ENCODE results near the gene RNASE4.
A peak's percentile ranks its signal among the peaks of the same experiment; 100 is the strongest.
"Not testable (repeated sequence)": the region's sequence is repeated elsewhere in the genome, so short reads cannot be mapped to it uniquely, and the experiment has no call there.

RNASE4 gene

GRCh38 chr14:20658246-20658645 is 26.1 kb upstream of the RNASE4 start:
- Histone ChIP-seq H3K9me3 (ENCODE audit: control insufficient read depth, insufficient read depth, low read depth, low read length) (no peaks in the 10 kb centered on the region), H3K4me1 (ENCODE audit: control insufficient read depth, insufficient read depth, low read length) (peaks cover 7% of the 10 kb centered on the region; the same call in 1 of the 2 replicates), H3K4me3 (ENCODE audit: low read depth, low read length) (peak overlapping the region; percentile 40), H3K9ac (ENCODE audit: low read length) (no peak overlapping the region), H3K27ac (ENCODE audit: low read depth, low read length) (no peak overlapping the region), H3K36me3 (ENCODE audit: control insufficient read depth, insufficient read depth, low read length) (no peaks in the 10 kb centered on the region), H3K27me3 (ENCODE audit: control insufficient read depth, insufficient read depth, low read length) (peaks cover 32% of the 10 kb centered on the region)

GRCh38 chr14:20659336-20659735 is 25.0 kb upstream of the RNASE4 start:
- Histone ChIP-seq H3K27me3 (ENCODE audit: control insufficient read depth, insufficient read depth, low read length) (peaks cover 26% of the 10 kb centered on the region), H3K4me1 (ENCODE audit: control insufficient read depth, insufficient read depth, low read length) (peaks cover 7% of the 10 kb centered on the region; the same call in 1 of the 2 replicates), H3K27ac (ENCODE audit: low read depth, low read length) (no peak overlapping the region), H3K9ac (ENCODE audit: low read length) (no peak overlapping the region), H3K36me3 (ENCODE audit: control insufficient read depth, insufficient read depth, low read length) (no peaks in the 10 kb centered on the region), H3K9me3 (ENCODE audit: control insufficient read depth, insufficient read depth, low read depth, low read length) (no peaks in the 10 kb centered on the region), H3K4me3 (ENCODE audit: low read depth, low read length) (no peak overlapping the region)

DNA sequence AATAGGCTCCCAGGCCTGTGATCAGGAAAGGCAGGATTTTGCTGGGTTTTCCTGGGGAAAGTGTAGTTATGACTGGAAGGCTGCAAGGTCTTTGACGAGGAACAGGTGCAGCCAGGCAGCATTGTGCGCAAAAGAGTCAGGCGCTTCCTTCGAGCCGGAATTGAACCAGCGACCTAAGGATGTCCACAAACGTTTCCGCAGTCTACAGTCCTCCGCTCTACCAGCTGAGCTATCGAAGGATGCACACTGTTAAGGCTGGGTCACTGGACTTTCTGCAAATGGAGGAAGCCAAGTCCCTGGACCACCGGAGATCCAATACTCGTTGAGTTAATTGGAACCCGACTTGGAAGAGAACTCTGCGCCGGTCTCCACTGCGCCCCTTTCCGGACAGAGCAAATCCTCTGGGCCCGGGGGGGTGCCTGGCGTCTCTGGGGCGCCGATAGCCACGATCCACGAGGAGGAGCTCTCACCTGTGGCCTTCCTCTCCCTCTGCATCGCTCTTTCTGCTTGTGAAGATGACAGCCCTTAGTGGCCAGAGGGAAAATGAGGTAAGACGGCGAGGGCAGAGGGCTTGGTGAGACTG is 24.5 kb upstream of the RNASE4 start:
- peaks cover 26% of the 10 kb centered on the region for H3K27me3 ChIP-seq (ENCODE audit: control insufficient read depth, insufficient read depth, low read length)

GRCh38 chr14:20661197-20661596 is 23.2 kb upstream of the RNASE4 start:
- peaks cover 7% of the 10 kb centered on the region; the same call in 1 of the 2 replicates for H3K4me1 ChIP-seq (ENCODE audit: control insufficient read depth, insufficient read depth, low read length)
- H3K9ac ChIP-seq (ENCODE audit: low read length), result no peak overlapping the region
- no peaks in the 10 kb centered on the region for H3K36me3 ChIP-seq (ENCODE audit: control insufficient read depth, insufficient read depth, low read length)
- no peaks in the 10 kb centered on the region for H3K9me3 ChIP-seq (ENCODE audit: control insufficient read depth, insufficient read depth, low read depth, low read length)
- no peak overlapping the region for H3K27ac ChIP-seq (ENCODE audit: low read depth, low read length)
- H3K4me3 ChIP-seq (ENCODE audit: low read depth, low read length), result no peak overlapping the region
- H3K27me3 ChIP-seq (ENCODE audit: control insufficient read depth, insufficient read depth, low read length), result peaks cover 15% of the 10 kb centered on the region

More for the DNA sequence above, 24.5 kb upstream of the RNASE4 start:
- Histone ChIP-seq H3K36me3 (ENCODE audit: control insufficient read depth, insufficient read depth, low read length) (no peaks in the 10 kb centered on the region), H3K27ac (ENCODE audit: low read depth, low read length) (no peak overlapping the region), H3K9me3 (ENCODE audit: control insufficient read depth, insufficient read depth, low read depth, low read length) (no peaks in the 10 kb centered on the region), H3K4me1 (ENCODE audit: control insufficient read depth, insufficient read depth, low read length) (peaks cover 7% of the 10 kb centered on the region; the same call in 1 of the 2 replicates), H3K4me3 (ENCODE audit: low read depth, low read length) (peak overlapping the region; percentile 41; the same call in 1 of the 2 replicates), H3K9ac (ENCODE audit: low read length) (no peak overlapping the region)

DNA sequence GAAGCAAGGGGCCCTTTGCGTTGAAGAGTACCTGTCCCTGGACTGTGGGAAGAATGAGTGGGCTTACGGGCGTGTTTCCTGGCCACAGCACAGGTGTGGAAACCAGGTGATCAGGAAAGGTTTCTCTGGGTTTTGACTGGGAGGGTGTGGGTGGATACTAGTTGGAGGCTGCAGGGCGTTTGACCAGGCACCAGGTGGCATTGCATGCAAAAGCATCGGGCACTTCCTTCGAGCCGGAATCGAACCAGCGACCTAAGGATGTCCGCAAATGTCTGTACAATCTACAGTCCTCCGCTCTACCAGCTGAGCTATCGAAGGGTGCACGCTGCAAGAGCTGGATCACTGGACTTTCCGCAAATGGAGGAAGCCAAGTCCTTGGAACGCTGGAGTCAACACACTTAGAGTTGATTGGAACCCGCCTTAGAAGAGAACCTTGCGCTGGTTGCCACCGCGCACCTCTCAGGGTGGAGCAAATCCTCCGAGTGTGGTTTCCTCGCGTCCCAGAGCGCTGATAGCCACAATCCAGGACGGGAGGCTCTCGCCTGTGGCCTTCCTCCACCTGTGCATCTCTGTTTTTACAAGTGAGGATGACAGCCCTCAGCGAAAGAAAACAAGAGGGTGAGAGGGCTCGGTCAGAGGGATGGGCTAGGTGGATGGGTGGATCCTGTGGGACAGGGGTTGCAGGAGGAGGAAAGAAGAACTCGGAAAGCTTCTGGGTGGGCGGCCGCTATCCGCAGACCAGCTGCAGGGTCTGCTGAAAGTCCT is 21.2 kb upstream of the RNASE4 start:
- H3K9ac ChIP-seq (ENCODE audit: low read length), result peak overlapping the region; percentile 28
- H3K4me3 ChIP-seq (ENCODE audit: low read depth, low read length), result peak overlapping the region; percentile 73
- H3K27ac ChIP-seq (ENCODE audit: low read depth, low read length), result no peak overlapping the region
- H3K27me3 ChIP-seq (ENCODE audit: control insufficient read depth, insufficient read depth, low read length), result 0 out of 2 replicates have a peak, but pooled peaks cover 5% of the 10 kb centered on the region
- H3K4me1 ChIP-seq (ENCODE audit: control insufficient read depth, insufficient read depth, low read length), result 0 out of 2 replicates have a peak, but pooled peaks cover 2% of the 10 kb centered on the region
- no peaks in the 10 kb centered on the region for H3K9me3 ChIP-seq (ENCODE audit: control insufficient read depth, insufficient read depth, low read depth, low read length)
- no peaks in the 10 kb centered on the region for H3K36me3 ChIP-seq (ENCODE audit: control insufficient read depth, insufficient read depth, low read length)

GRCh38 chr14:20666400-20666961 is 17.9 kb upstream of the RNASE4 start:
- H3K4me1 ChIP-seq (ENCODE audit: control insufficient read depth, insufficient read depth, low read length); H3K9ac ChIP-seq (ENCODE audit: low read length); H3K36me3 ChIP-seq (ENCODE audit: control insufficient read depth, insufficient read depth, low read length); H3K27me3 ChIP-seq (ENCODE audit: control insufficient read depth, insufficient read depth, low read length); H3K9me3 ChIP-seq (ENCODE audit: control insufficient read depth, insufficient read depth, low read depth, low read length); H3K4me3 ChIP-seq (ENCODE audit: low read depth, low read length); H3K27ac ChIP-seq (ENCODE audit: low read depth, low read length): not testable (repeated sequence)

GRCh38 chr14:20667957-20668356 is 16.4 kb upstream of the RNASE4 start:
- no peaks in the 10 kb centered on the region for H3K36me3 ChIP-seq (ENCODE audit: control insufficient read depth, insufficient read depth, low read length)
- H3K27ac ChIP-seq (ENCODE audit: low read depth, low read length), result no peak overlapping the region
- no peaks in the 10 kb centered on the region for H3K9me3 ChIP-seq (ENCODE audit: control insufficient read depth, insufficient read depth, low read depth, low read length)
- H3K27me3 ChIP-seq (ENCODE audit: control insufficient read depth, insufficient read depth, low read length), result no peaks in the 10 kb centered on the region
- no peak overlapping the region for H3K9ac ChIP-seq (ENCODE audit: low read length)
- no peak overlapping the region for H3K4me3 ChIP-seq (ENCODE audit: low read depth, low read length)
- H3K4me1 ChIP-seq (ENCODE audit: control insufficient read depth, insufficient read depth, low read length), result no peaks in the 10 kb centered on the region; the same call in 1 of the 2 replicates

DNA sequence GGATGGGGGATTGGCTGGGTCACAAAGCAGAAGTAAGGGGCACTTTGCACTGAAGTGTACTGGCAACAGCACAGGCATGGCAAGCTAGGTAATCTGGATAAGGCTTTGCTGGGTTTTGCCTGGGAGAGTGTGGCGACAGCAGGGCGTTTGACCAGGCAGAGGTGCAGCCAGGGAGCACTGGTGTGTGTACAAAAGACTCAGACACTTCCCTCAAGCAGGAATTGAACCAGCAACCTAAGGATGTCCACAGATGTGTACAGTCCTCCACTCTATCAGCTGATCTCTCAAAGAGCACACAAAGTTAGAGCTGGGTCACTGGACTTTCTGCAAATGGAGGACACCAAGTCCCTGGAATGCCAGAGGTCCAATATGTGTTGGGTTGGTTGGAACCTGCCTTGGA is 15.4 kb upstream of the RNASE4 start:
- Histone ChIP-seq H3K4me1 (ENCODE audit: control insufficient read depth, insufficient read depth, low read length) (no peaks in the 10 kb centered on the region; the same call in 1 of the 2 replicates), H3K36me3 (ENCODE audit: control insufficient read depth, insufficient read depth, low read length) (no peaks in the 10 kb centered on the region), H3K4me3 (ENCODE audit: low read depth, low read length) (no peak overlapping the region), H3K9me3 (ENCODE audit: control insufficient read depth, insufficient read depth, low read depth, low read length) (no peaks in the 10 kb centered on the region), H3K27ac (ENCODE audit: low read depth, low read length) (no peak overlapping the region), H3K9ac (ENCODE audit: low read length) (no peak overlapping the region), H3K27me3 (ENCODE audit: control insufficient read depth, insufficient read depth, low read length) (no peaks in the 10 kb centered on the region)

DNA sequence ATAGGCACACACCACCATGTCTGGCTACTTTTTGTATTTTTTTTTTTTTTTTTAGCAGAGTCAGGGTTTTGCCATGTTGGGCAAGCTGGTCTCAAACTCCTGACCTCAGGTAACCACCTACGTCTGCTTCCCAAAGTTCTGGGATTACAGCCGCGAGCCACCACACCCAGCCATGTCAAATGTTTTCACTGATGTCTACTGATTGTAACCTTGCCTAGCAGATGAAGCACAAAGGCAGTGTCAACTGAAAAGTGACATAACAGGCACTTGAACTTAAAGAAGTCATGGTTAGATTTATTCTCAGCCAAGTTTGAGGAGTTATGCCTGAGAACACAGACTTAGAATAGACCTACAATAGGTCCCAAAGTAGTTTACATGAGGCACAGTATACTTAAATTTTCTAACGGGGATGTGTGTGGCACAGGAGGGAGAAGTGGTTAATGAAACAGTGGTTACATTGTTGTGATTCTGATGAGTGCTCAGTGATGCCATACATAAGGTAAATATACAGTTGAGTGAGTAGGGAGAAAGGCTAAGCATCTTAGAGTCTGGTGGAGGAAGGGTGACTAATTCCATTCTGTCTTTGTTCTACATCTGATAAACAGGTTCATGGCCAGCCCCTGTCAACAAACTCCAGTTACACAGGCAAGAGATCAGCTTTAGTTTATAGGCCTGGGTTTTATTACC is 12.6 kb upstream of the RNASE4 start:
- H3K27ac ChIP-seq (ENCODE audit: low read depth, low read length), result no peak overlapping the region
- H3K4me3 ChIP-seq (ENCODE audit: low read depth, low read length), result no peak overlapping the region
- peaks cover 3% of the 10 kb centered on the region; the same call in 1 of the 2 replicates for H3K4me1 ChIP-seq (ENCODE audit: control insufficient read depth, insufficient read depth, low read length)
- H3K9ac ChIP-seq (ENCODE audit: low read length), result no peak overlapping the region
- no peaks in the 10 kb centered on the region for H3K36me3 ChIP-seq (ENCODE audit: control insufficient read depth, insufficient read depth, low read length)
- H3K27me3 ChIP-seq (ENCODE audit: control insufficient read depth, insufficient read depth, low read length), result no peaks in the 10 kb centered on the region
- no peaks in the 10 kb centered on the region for H3K9me3 ChIP-seq (ENCODE audit: control insufficient read depth, insufficient read depth, low read depth, low read length)

DNA sequence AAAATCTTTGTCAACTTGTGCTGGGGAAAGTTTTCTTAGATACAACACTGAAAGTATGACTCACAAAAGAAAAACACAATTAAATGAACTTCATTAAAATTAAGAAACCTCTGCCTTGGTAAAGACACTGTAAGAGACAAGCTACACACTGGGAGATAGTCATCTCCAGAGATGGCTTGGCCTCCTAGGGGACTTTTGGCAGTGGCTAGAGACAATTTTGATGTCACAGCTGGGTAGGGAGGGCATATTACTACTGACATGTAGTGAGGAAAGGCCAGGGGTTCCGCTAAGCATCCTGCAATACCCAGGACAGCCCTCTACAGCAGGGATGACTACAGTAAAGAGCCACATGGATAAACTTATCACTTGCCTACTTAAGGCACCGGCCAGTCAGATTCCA is 8.7 kb upstream of the RNASE4 start:
- no peaks in the 10 kb centered on the region for H3K9me3 ChIP-seq (ENCODE audit: control insufficient read depth, insufficient read depth, low read depth, low read length)
- H3K4me1 ChIP-seq (ENCODE audit: control insufficient read depth, insufficient read depth, low read length), result peaks cover 10% of the 10 kb centered on the region
- H3K9ac ChIP-seq (ENCODE audit: low read length), result no peak overlapping the region
- no peak overlapping the region for H3K27ac ChIP-seq (ENCODE audit: low read depth, low read length)
- no peak overlapping the region for H3K4me3 ChIP-seq (ENCODE audit: low read depth, low read length)
- H3K27me3 ChIP-seq (ENCODE audit: control insufficient read depth, insufficient read depth, low read length), result no peaks in the 10 kb centered on the region
- no peaks in the 10 kb centered on the region for H3K36me3 ChIP-seq (ENCODE audit: control insufficient read depth, insufficient read depth, low read length)

GRCh38 chr14:20676072-20676471 is 8.3 kb upstream of the RNASE4 start:
- Histone ChIP-seq H3K36me3 (ENCODE audit: control insufficient read depth, insufficient read depth, low read length) (no peaks in the 10 kb centered on the region), H3K4me3 (ENCODE audit: low read depth, low read length) (no peak overlapping the region), H3K27me3 (ENCODE audit: control insufficient read depth, insufficient read depth, low read length) (no peaks in the 10 kb centered on the region), H3K27ac (ENCODE audit: low read depth, low read length) (no peak overlapping the region), H3K9me3 (ENCODE audit: control insufficient read depth, insufficient read depth, low read depth, low read length) (no peaks in the 10 kb centered on the region), H3K9ac (ENCODE audit: low read length) (no peak overlapping the region), H3K4me1 (ENCODE audit: control insufficient read depth, insufficient read depth, low read length) (peaks cover 13% of the 10 kb centered on the region)
